H1 (cell line): ENCODE results near the gene MRPL41. TPM values are rescaled to one million over a fixed set of nuclear protein-coding genes. Genes with fewer than 3 reads are reported as not detected.
A peak's percentile ranks its signal among the peaks of the same experiment; 100 is the strongest.

Source experiments
- CTCF ChIA-PET: fragments of 300-600 bp; sonication (Branson Sonifier 250); formaldehyde crosslinking; loops from one replicate; lab custom pipeline; 2021; ENCODE audit not compliant: partially characterized antibody; lab: Charles Lee
- POLR2A ChIA-PET: fragments of 300-600 bp; sonication (Branson Sonifier 250); formaldehyde crosslinking; loops from one replicate; lab custom pipeline; 2021; ENCODE audit warnings: inconsistent platforms; ENCODE audit not compliant: partially characterized antibody; lab: Charles Lee
- DNase-seq, 2 experiments: peaks; one replicate each; pipeline versions ENCODE4 v3.0.0 to v3.0.0-alpha.2; 2010 to 2022; ENCODE audit warnings: low spot score in 2 of 2, low read depth in 1 of 2, mixed read lengths in 1 of 2
- FAIRE-seq: peaks from 2 replicates; lab custom pipeline; 2011; peaks lifted over from hg19 to GRCh38; lab: Jason Lieb, UNC
- H2AFZ ChIP-seq: 2 replicates; pipeline ENCODE4 v1.8.1; 2012; ENCODE audit warnings: low read length, inconsistent platforms
- H2AK5ac ChIP-seq: 2 replicates; pipeline ENCODE4 v1.6.1; 2013; ENCODE audit warnings: low read depth, low read length
- H2BK120ac ChIP-seq: replicated peaks from 2 replicates; pipeline ENCODE3; 2013; ENCODE audit warnings: low read depth, low read length, inconsistent platforms
- H2BK12ac ChIP-seq: 2 replicates; pipeline ENCODE4 v1.6.1; 2013; ENCODE audit warnings: low read depth, low read length
- H2BK15ac ChIP-seq: 2 replicates; pipeline ENCODE4 v1.6.1; 2013; ENCODE audit warnings: low read length
- H2BK20ac ChIP-seq: 2 replicates; pipeline ENCODE4 v1.6.1; 2013; ENCODE audit warnings: low read length
- H2BK5ac ChIP-seq: 2 replicates; pipeline ENCODE4 v1.6.1; 2013; ENCODE audit warnings: low read depth, low read length
- H3K14ac ChIP-seq: 2 replicates; pipeline ENCODE4 v1.6.1; 2013; ENCODE audit warnings: inconsistent platforms; ENCODE audit not compliant: insufficient read length
- H3K18ac ChIP-seq: 2 replicates; pipeline ENCODE4 v1.6.1; 2013; ENCODE audit warnings: low read length; ENCODE audit errors: extremely low read depth
- H3K23ac ChIP-seq: 2 replicates; pipeline ENCODE4 v1.6.1; 2013; ENCODE audit warnings: inconsistent platforms; ENCODE audit not compliant: insufficient read length
- H3K23me2 ChIP-seq: 2 replicates; pipeline ENCODE4 v1.6.1; 2013; ENCODE audit warnings: low read depth, low read length
- H3K27ac ChIP-seq: 2 replicates; pipeline ENCODE4 v1.6.1; 2011; ENCODE audit warnings: low read depth, low read length, inconsistent platforms
- H3K27me3 ChIP-seq, 4 experiments: replicated peaks in 1 of 4; 1 replicate in 1 of 4; 2 replicates in 3 of 4; pipeline versions ENCODE4 v1.6.1 to v1.8.1; 2011 to 2013; ENCODE audit warnings: low read length in 3 of 4, mild to moderate bottlenecking in 3 of 4, inconsistent platforms in 2 of 4, mixed read lengths in 2 of 4, moderate library complexity in 1 of 4; ENCODE audit not compliant: control insufficient read depth in 3 of 4, insufficient read depth in 3 of 4; ENCODE audit errors: extremely low read depth in 1 of 4
- H3K36me3 ChIP-seq, 4 experiments: 2 replicates each; pipeline versions ENCODE4 v1.6.1 to v1.8.1; 2011 to 2013; ENCODE audit warnings: mild to moderate bottlenecking in 4 of 4, low read length in 3 of 4, moderate library complexity in 2 of 4, control low read depth in 1 of 4, inconsistent platforms in 1 of 4; ENCODE audit not compliant: insufficient read depth in 4 of 4, control insufficient read depth in 2 of 4
- H3K4ac ChIP-seq: replicated peaks from 2 replicates; pipeline ENCODE3; 2013; ENCODE audit warnings: low read length, low read depth, mixed read lengths, inconsistent platforms; ENCODE audit not compliant: insufficient read length
- H3K4me1 ChIP-seq, 4 experiments: replicated peaks in 1 of 4; 1 replicate in 1 of 4; 2 replicates in 3 of 4; pipeline versions ENCODE4 v1.6.1 to v1.8.1; 2011 to 2013; ENCODE audit warnings: low read length in 3 of 4, inconsistent platforms in 2 of 4, mixed read lengths in 1 of 4; ENCODE audit not compliant: insufficient read depth in 4 of 4, control insufficient read depth in 3 of 4
- H3K4me2 ChIP-seq, 2 experiments: 2 replicates each; pipeline versions ENCODE4 v1.6.1 to v1.8.1; 2011 to 2013; ENCODE audit warnings: low read depth in 2 of 2, low read length in 2 of 2, control low read depth in 1 of 2, inconsistent platforms in 1 of 2, mild to moderate bottlenecking in 1 of 2; ENCODE audit not compliant: insufficient read depth in 1 of 2
- H3K4me3 ChIP-seq, 4 experiments: fragments of 200-600, 300-600 bp in 1 of 4; sonication (generic), shearing (Covaris generic), sonication (Bioruptor Twin) in 1 of 4; 2 replicates each; pipeline versions ENCODE4 v1.5.1 to v1.8.1; 2011 to 2016; ENCODE audit warnings: low read length in 4 of 4, low read depth in 3 of 4, control low read depth in 2 of 4, inconsistent platforms in 2 of 4, mild to moderate bottlenecking in 2 of 4, mixed read lengths in 1 of 4, moderate library complexity in 1 of 4; ENCODE audit not compliant: insufficient read depth in 2 of 4; ENCODE audit errors: extremely low read depth in 1 of 4
- H3K56ac ChIP-seq: replicated peaks from 2 replicates; pipeline ENCODE3; 2013; ENCODE audit warnings: low read depth, mild to moderate bottlenecking, mixed read lengths, low read length, inconsistent platforms; ENCODE audit not compliant: insufficient read length
- H3K79me1 ChIP-seq: 2 replicates; pipeline ENCODE4 v1.6.1; 2013; ENCODE audit warnings: low read depth, low read length, control low read depth
- H3K79me2 ChIP-seq, 2 experiments: 2 replicates each; pipeline versions ENCODE4 v1.6.1 to v1.8.1; 2012 to 2013; ENCODE audit warnings: low read length in 2 of 2, mild to moderate bottlenecking in 2 of 2, inconsistent platforms in 1 of 2; ENCODE audit not compliant: insufficient read depth in 2 of 2, control insufficient read depth in 1 of 2
- H3K9ac ChIP-seq, 4 experiments: replicated peaks in 1 of 4; 1 replicate in 1 of 4; 2 replicates in 3 of 4; pipeline versions ENCODE4 v1.6.1 to v1.8.1; 2011 to 2013; ENCODE audit warnings: low read depth in 3 of 4, low read length in 3 of 4, control low read depth in 2 of 4, mild to moderate bottlenecking in 2 of 4, moderate library complexity in 2 of 4, inconsistent platforms in 1 of 4; ENCODE audit errors: extremely low read depth in 1 of 4
- H3K9me3 ChIP-seq, 2 experiments: 2 replicates each; pipeline versions ENCODE4 v1.6.1 to v1.8.1; 2012 to 2013; ENCODE audit warnings: mild to moderate bottlenecking in 2 of 2, moderate library complexity in 2 of 2, control low read depth in 1 of 2, inconsistent platforms in 1 of 2, low read depth in 1 of 2, low read length in 1 of 2, mixed read lengths in 1 of 2; ENCODE audit not compliant: insufficient read depth in 2 of 2
- H4K20me1 ChIP-seq, 2 experiments: replicated peaks in 1 of 2; 2 replicates each; pipeline versions ENCODE3 to v1.8.1; 2011 to 2013; ENCODE audit warnings: inconsistent platforms in 2 of 2, low read length in 2 of 2, mild to moderate bottlenecking in 1 of 2; ENCODE audit not compliant: insufficient read depth in 2 of 2, control insufficient read depth in 1 of 2
- H4K5ac ChIP-seq: 2 replicates; pipeline ENCODE4 v1.6.1; 2013; ENCODE audit warnings: low read length, low read depth, mixed read lengths, inconsistent platforms; ENCODE audit not compliant: insufficient read length
- H4K8ac ChIP-seq: 2 replicates; pipeline ENCODE4 v1.8.0; 2013; ENCODE audit warnings: mild to moderate bottlenecking, moderate library complexity, low read length, inconsistent platforms; ENCODE audit not compliant: insufficient read depth; ENCODE audit errors: extremely low read depth
- H4K91ac ChIP-seq: replicated peaks from 2 replicates; pipeline ENCODE3; 2013; ENCODE audit warnings: low read length, mixed read lengths, inconsistent platforms; ENCODE audit not compliant: insufficient read length
- BACH1 ChIP-seq: IDR thresholded peaks from 2 replicates; pipeline ENCODE4 v1.6.1; 2012; ENCODE audit warnings: low read length, improper control_type of control experiment
- TBP ChIP-seq: IDR thresholded peaks from 2 replicates; pipeline ENCODE4 v1.6.1; 2011; ENCODE audit warnings: low read depth, low read length, improper control_type of control experiment
- WGBS, 2 experiments: shearing (Covaris generic) in 1 of 2; methylation state at CpG; one replicate each; pipeline versions ENCODE4 v1.1.6 to v1.1.7; 2013 to 2015; ENCODE audit warnings: low lambda C conversion rate in 2 of 2, mixed read lengths in 2 of 2, inconsistent platforms in 1 of 2, low coverage in 1 of 2, missing lambda C conversion rate in 1 of 2; ENCODE audit not compliant: insufficient replicate concordance in 2 of 2, insufficient coverage in 1 of 2, insufficient read length in 1 of 2; ENCODE audit errors: extremely low coverage in 1 of 2, missing lambda C conversion rate in 1 of 2; 5-methylcytosine and 5-hydroxymethylcytosine counted together
- polyA plus RNA-seq, 7 experiments: library from polyadenylated mRNA; depleted of rRNA in 3 of 7; stranded (reverse) in 5 of 7; unstranded in 2 of 7; fragments of >200 nt in 5 of 7; fragments of 200-250 nt in 2 of 7; gene quantifications; 1 replicate in 5 of 7; 2 replicates in 1 of 7; 4 replicates in 1 of 7; pipeline versions ENCODE4 v1.2.1 to v1.2.3, GENCODE V29; 2011 to 2013; ENCODE audit warnings: missing spikeins in 2 of 7, mixed read lengths in 2 of 7
- total RNA-seq: library from RNA; stranded (reverse); fragmentation: NEBNext Ultra II Directional; extraction: Animal tissue kit (Norgen Biotek cat#: 25700); gene quantifications from 2 replicates; pipeline ENCODE4 v1.2.1, GENCODE V29; 2021
- TF ChIP-seq, protein P1 (sequence below), 3 experiments: IDR thresholded peaks; 1 replicate in 2 of 3; 2 replicates in 1 of 3; pipeline versions ENCODE4 v1.5.1 to v1.6.1; 2011; ENCODE audit warnings: low read length in 3 of 3, mild to moderate bottlenecking in 3 of 3, inconsistent platforms in 2 of 3, low read depth in 1 of 3, moderate library complexity in 1 of 3; ENCODE audit not compliant: insufficient read depth in 1 of 3; ENCODE audit errors: control extremely low read depth in 1 of 3

The MRPL41 gene
- total and polyA plus RNA-seq, 2 of the 8 experiments (the other 6 are each of a cell fraction or from before 2014, with no cell fraction given): 47.2 to 58.1 TPM

DNA sequence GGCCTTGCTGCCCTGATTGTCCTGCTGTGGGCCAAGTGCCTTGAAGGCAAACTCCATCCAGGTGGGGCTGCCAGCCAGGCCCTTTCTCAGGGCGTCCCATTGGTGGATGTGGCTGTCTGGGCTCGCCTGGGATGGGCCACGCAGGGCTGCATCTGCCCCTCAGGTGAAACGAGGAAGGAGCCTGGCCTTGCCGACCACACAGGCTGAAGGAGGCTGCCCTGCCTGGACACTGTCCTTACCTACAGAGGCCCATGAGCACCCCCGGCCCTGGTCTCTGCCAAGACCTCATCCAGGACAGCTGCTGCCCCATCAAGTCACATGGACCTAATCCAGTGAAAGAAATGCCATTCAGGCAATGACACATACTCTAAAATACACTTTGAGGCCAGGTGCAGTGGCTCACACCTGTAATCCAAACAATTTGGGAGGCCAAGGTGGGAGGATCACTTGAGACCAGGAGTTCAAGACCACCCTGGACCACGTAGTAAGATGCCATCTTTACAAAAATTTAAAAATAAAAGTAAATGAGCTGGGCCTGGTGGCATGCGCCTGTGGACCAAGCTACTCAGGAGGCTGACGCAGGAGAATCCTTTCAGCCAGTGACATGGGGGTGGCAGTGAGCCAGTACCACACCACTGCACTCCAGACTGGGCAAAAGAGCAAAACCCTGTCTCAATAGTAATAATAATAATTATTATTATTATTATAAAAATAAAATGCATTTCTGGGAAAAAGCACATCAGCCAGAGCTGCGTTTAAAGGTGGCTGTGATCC, 35.3 kb upstream of the MRPL41 start:
- no peak for FAIRE-seq
- peaks cover 2 to 4% of the 10 kb centered on the region in 2 experiments; a peak in 1 of 4 replicates for H3K9me3 ChIP-seq

More for the DNA sequence above, 35.3 kb upstream of the MRPL41 start:
- CTCF ChIA-PET: interaction anchor here (1.1 kb wide), 1 partner anchor 15 kb away, joined by 3 read pairs; no protein-coding TSS in a partner anchor
- POLR2A ChIA-PET: no interaction called here
- Histone ChIP-seq H4K5ac (no peak overlapping the region), H3K18ac (no peak overlapping the region), H4K8ac (no peak overlapping the region), H2BK5ac (no peak overlapping the region), H3K4me1 (no peaks in the 10 kb centered on the region; a peak in 1 of 7 replicates), H3K23me2 (peaks cover 3% of the 10 kb centered on the region; the same call in 1 of the 2 replicates), H3K4me2 (no peak overlapping the region), H3K9ac (no peak overlapping the region), H3K14ac (no peak overlapping the region), H2BK20ac (no peak overlapping the region), H4K20me1 (peaks cover 0 to 1% of the 10 kb centered on the region in 2 experiments), H2AFZ (no peak overlapping the region), H2AK5ac (no peak overlapping the region), H3K4me3 (no peak overlapping the region), H3K79me1 (peaks cover 2% of the 10 kb centered on the region), H3K23ac (no peak overlapping the region), H2BK120ac (no peak overlapping the region), H2BK12ac (no peak overlapping the region; the same call in 1 of the 2 replicates), H3K4ac (no peak overlapping the region), H3K56ac (no peak overlapping the region), H3K27ac (no peak overlapping the region), H2BK15ac (no peak overlapping the region), H3K36me3 (no peaks in the 10 kb centered on the region), H3K27me3 (no peaks in the 10 kb centered on the region), H4K91ac (no peak overlapping the region), H3K79me2 (no peaks in the 10 kb centered on the region)
- DNase-seq: no peak
- TF ChIP-seq TBP: peak; percentile 55; the same call in 1 of the 2 replicates
- no peak for TF ChIP-seq BACH1
- TF ChIP-seq, protein P1, sequence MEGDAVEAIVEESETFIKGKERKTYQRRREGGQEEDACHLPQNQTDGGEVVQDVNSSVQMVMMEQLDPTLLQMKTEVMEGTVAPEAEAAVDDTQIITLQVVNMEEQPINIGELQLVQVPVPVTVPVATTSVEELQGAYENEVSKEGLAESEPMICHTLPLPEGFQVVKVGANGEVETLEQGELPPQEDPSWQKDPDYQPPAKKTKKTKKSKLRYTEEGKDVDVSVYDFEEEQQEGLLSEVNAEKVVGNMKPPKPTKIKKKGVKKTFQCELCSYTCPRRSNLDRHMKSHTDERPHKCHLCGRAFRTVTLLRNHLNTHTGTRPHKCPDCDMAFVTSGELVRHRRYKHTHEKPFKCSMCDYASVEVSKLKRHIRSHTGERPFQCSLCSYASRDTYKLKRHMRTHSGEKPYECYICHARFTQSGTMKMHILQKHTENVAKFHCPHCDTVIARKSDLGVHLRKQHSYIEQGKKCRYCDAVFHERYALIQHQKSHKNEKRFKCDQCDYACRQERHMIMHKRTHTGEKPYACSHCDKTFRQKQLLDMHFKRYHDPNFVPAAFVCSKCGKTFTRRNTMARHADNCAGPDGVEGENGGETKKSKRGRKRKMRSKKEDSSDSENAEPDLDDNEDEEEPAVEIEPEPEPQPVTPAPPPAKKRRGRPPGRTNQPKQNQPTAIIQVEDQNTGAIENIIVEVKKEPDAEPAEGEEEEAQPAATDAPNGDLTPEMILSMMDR (IDR thresholded peaks at IDR 0.05; ENCODE audit: control extremely low read depth in 1 of 3, insufficient read depth in 1 of 3, low read depth in 1 of 3, low read length in 3 of 3): no peak
- 88% methylated on average over 10 of the region's 10 CpGs; no CpG with 5 or more reads in 1 of the 2 experiments for WGBS, 2 experiments
